ENCODE data around the gene JAZF1.
A peak's percentile ranks its signal among the peaks of the same experiment; 100 is the strongest.

The JAZF1 gene

GRCh38 chr7:28037220-28038010 lies 143.2 kb downstream of the JAZF1 start:
- in situ Hi-C loops (cut with MboI; ENCODE audit: low pct_unique_long_range_greater_than_20kb, low sequenced_read_pairs, unreplicated experiment), result no loop called here
- TF ChIP-seq, protein P1, sequence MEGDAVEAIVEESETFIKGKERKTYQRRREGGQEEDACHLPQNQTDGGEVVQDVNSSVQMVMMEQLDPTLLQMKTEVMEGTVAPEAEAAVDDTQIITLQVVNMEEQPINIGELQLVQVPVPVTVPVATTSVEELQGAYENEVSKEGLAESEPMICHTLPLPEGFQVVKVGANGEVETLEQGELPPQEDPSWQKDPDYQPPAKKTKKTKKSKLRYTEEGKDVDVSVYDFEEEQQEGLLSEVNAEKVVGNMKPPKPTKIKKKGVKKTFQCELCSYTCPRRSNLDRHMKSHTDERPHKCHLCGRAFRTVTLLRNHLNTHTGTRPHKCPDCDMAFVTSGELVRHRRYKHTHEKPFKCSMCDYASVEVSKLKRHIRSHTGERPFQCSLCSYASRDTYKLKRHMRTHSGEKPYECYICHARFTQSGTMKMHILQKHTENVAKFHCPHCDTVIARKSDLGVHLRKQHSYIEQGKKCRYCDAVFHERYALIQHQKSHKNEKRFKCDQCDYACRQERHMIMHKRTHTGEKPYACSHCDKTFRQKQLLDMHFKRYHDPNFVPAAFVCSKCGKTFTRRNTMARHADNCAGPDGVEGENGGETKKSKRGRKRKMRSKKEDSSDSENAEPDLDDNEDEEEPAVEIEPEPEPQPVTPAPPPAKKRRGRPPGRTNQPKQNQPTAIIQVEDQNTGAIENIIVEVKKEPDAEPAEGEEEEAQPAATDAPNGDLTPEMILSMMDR (IDR thresholded peaks at IDR 0.05; ENCODE audit: extremely low read depth, insufficient read depth, missing control alignments), result no peak
- DNase-seq (ENCODE audit: low spot score), result peak; percentile 44

DNA sequence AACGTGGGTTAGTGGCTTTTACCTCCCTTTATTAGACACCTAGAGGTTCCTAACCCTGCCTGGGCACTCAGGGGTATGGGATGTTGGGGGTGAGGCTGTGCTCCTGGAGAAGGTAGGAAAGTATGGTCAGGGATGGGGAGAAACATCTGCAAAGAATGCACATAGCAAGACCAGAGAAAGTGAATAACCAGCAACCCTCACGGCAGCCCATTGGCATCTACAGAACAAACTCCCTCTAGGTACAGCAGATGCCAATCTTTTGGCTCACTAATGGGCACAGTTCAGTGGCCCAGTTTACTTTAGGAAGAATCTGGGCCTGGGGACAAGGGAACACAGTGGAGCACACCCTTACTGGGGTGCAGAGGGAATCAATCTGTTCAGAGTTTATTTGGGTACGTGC lies 143.9 kb downstream of the JAZF1 start:
- no peak for DNase-seq (ENCODE audit: low spot score)
- in situ Hi-C loops (cut with MboI; ENCODE audit: low pct_unique_long_range_greater_than_20kb, low sequenced_read_pairs, unreplicated experiment), result no loop called here
- TF ChIP-seq, protein P1 (IDR thresholded peaks at IDR 0.05; ENCODE audit: extremely low read depth, insufficient read depth, missing control alignments), result no peak

DNA sequence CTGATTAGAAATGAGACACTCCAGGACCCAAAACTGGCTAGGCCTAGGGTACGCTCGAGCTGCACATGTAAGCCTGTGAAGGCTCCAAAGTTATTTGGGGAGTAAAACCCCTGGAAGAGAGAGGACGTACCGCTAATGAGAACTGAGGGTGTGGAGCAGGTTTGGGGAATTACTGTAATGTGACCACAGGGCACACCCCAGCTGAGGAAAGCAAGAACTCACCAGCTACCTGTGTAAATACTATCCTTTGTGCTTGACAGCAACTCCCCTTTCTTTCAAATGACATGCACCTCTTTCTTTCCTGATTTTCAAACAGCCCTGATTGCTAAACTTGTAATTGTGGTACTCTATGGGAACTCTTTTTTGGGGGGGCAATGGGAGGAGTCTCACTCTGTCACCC lies 147.2 kb downstream of the JAZF1 start:
- no peak for DNase-seq (ENCODE audit: low spot score)
- TF ChIP-seq, protein P1 (IDR thresholded peaks at IDR 0.05; ENCODE audit: extremely low read depth, insufficient read depth, missing control alignments), result no peak
- in situ Hi-C loops (cut with MboI; ENCODE audit: low pct_unique_long_range_greater_than_20kb, low sequenced_read_pairs, unreplicated experiment), result no loop called here

- DNase-seq (ENCODE audit: low spot score), result no peak
- TF ChIP-seq, protein P1 (IDR thresholded peaks at IDR 0.05; ENCODE audit: extremely low read depth, insufficient read depth, missing control alignments), result peak; percentile 2
- in situ Hi-C loops (cut with MboI; ENCODE audit: low pct_unique_long_range_greater_than_20kb, low sequenced_read_pairs, unreplicated experiment), result no loop called here
Measured at GRCh38 chr7:28032738-28033380, 147.7 kb downstream of the JAZF1 start.

GRCh38 chr7:28029051-28029450 lies 151.5 kb downstream of the JAZF1 start:
- no peak for DNase-seq (ENCODE audit: low spot score)
- in situ Hi-C loops (cut with MboI; ENCODE audit: low pct_unique_long_range_greater_than_20kb, low sequenced_read_pairs, unreplicated experiment), result no loop called here
- TF ChIP-seq, protein P1 (IDR thresholded peaks at IDR 0.05; ENCODE audit: extremely low read depth, insufficient read depth, missing control alignments), result no peak

DNA sequence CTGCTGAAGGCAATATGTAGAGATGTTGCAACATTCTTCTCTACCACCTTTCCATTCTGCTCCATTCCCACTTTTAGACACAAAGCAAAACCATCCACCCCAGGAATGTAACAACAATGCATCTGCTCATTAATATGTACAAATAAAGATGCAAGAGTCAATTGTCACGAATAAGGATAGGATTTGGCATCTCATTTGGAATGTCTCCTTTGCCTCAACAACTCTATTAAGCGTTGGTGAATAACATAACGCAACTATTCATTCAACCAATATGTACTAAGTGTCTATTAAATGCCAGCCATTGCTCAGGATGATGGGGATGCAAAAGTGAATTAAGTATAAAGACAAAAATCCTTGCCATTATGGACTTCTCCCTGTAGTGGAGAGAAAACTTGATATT lies 152.1 kb downstream of the JAZF1 start:
- in situ Hi-C loops (cut with MboI; ENCODE audit: low pct_unique_long_range_greater_than_20kb, low sequenced_read_pairs, unreplicated experiment), result no loop called here
- no peak for DNase-seq (ENCODE audit: low spot score)
- TF ChIP-seq, protein P1 (IDR thresholded peaks at IDR 0.05; ENCODE audit: extremely low read depth, insufficient read depth, missing control alignments), result no peak
